ENCODE measurements around the gene HSD17B8. TPM values are rescaled to one million over a fixed set of nuclear protein-coding genes. Genes with fewer than 3 reads are reported as not detected.

HSD17B8 gene
- total RNA-seq (12.1 TPM), polyA plus RNA-seq (ENCODE audit: insufficient read depth in 1 of 8, insufficient read length in 8 of 8, low replicate concordance in 1 of 8) (10 to 100 TPM in 6 of 8 donors, 1 to 10 TPM in 2; 7.8 to 15.1 (median 11.0) TPM)
- long read RNA-seq, donor 1, transcript HSD17B8-203 (9 exons, 990 nt), result major isoform, 6 of 6 reads
- long read RNA-seq, donor 1, partial matches to known transcripts, result 0 of 6 reads
- long read RNA-seq, donor 1, other reads (novel, unspliced or antisense), result 0 of 6 reads
- long read RNA-seq, donor 2, result 0 reads
- long read RNA-seq, donor 3, partial matches to known transcripts, result 0 of 3 reads
- long read RNA-seq, donor 3, other reads (novel, unspliced or antisense), result 0 of 3 reads
- long read RNA-seq, donor 4, transcript HSD17B8-203 (9 exons, 990 nt), result major isoform, 7 of 7 reads
- long read RNA-seq, donor 4, partial matches to known transcripts, result 0 of 7 reads
- long read RNA-seq, donor 4, other reads (novel, unspliced or antisense), result 0 of 7 reads
- long read RNA-seq, donor 5, transcript HSD17B8-203 (9 exons, 990 nt), result major isoform, 8 of 8 reads
- long read RNA-seq, donor 5, partial matches to known transcripts, result 0 of 8 reads
- long read RNA-seq, donor 5, other reads (novel, unspliced or antisense), result 0 of 8 reads
- long read RNA-seq, donor 6, transcript HSD17B8-203 (9 exons, 990 nt), result major isoform, 12 of 12 reads
- long read RNA-seq, donor 6, partial matches to known transcripts, result 0 of 12 reads
- long read RNA-seq, donor 6, other reads (novel, unspliced or antisense), result 0 of 12 reads
- long read RNA-seq, donor 7, transcript HSD17B8-203 (9 exons, 990 nt), result major isoform, 7 of 7 reads
- long read RNA-seq, donor 7, partial matches to known transcripts, result 0 of 7 reads
- long read RNA-seq, donor 7, other reads (novel, unspliced or antisense), result 0 of 7 reads
- long read RNA-seq, donor 8, partial matches to known transcripts, result 0 of 4 reads
- long read RNA-seq, donor 8, other reads (novel, unspliced or antisense), result 0 of 4 reads
- long read RNA-seq, donor 9, partial matches to known transcripts, result 0 of 1 reads
- long read RNA-seq, donor 9, other reads (novel, unspliced or antisense), result 0 of 1 reads
- long read RNA-seq, donor 10, transcript HSD17B8-203 (9 exons, 990 nt), result major isoform, 5 of 5 reads
- long read RNA-seq, donor 10, partial matches to known transcripts, result 0 of 5 reads
- long read RNA-seq, donor 10, other reads (novel, unspliced or antisense), result 0 of 5 reads
- long read RNA-seq, donor 11, partial matches to known transcripts, result 0 of 3 reads
- long read RNA-seq, donor 11, other reads (novel, unspliced or antisense), result 0 of 3 reads

DNA sequence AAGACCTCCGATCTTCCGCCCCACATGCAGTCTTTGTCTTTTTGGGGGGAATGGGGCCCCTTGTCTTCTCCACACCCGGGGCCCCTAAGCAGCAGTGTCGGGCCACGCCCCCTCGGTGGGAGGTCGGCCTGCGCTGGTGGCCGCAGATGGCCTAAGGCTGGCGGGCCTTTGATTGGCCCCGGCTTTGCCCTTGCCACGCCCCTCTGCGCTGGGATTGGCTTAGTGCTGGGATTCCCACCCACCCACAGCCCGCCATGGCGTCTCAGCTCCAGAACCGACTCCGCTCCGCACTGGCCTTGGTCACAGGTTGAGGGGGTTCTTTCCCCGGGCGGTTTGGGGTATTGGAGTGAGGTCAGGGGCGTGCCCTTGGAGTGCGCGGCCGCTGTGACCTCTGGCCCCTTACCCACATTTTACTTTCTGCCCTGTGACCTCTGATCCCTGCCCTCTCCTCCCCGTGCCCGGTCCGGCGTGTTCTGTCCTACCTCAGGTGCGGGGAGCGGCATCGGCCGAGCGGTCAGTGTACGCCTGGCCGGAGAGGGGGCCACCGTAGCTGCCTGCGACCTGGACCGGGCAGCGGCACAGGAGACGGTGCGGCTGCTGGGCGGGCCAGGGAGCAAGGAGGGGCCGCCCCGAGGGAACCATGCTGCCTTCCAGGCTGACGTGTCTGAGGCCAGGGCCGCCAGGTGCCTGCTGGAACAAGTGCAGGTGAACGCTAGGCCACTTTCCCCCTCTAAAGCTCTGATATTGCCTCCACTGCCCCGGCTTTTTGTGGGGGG, at the start of gene HSD17B8:
Gene HSD17B8, plus strand, starts transcription at position 241 of the 776 bp plus-strand sequence. Its CDS starts 14 bp downstream, at position 255.
- Histone ChIP-seq H3K4me3 (ENCODE audit: low read length) (peak within 1 kb of the TSS; percentile 68), H3K27me3 (ENCODE audit: control insufficient read depth, insufficient read depth, low read length) (no peaks in the 10 kb centered on the region), H3K4me1 (ENCODE audit: control insufficient read depth, insufficient read depth, low read length) (peaks cover 42% of the 10 kb centered on the region), H3K36me3 (ENCODE audit: control insufficient read depth, insufficient read depth, low read length) (peaks cover 31% of the 10 kb centered on the region), H3K9me3 (replicated peaks; ENCODE audit: control insufficient read depth, low read depth, low read length) (no peaks in the 10 kb centered on the region), H3K27ac (ENCODE audit: low read length) (no peak within 1 kb of the TSS)
- peak; percentile 96 for DNase-seq
- under 1% methylated on average over 30 of the region's 48 CpGs for WGBS (ENCODE audit: insufficient coverage)

DNA sequence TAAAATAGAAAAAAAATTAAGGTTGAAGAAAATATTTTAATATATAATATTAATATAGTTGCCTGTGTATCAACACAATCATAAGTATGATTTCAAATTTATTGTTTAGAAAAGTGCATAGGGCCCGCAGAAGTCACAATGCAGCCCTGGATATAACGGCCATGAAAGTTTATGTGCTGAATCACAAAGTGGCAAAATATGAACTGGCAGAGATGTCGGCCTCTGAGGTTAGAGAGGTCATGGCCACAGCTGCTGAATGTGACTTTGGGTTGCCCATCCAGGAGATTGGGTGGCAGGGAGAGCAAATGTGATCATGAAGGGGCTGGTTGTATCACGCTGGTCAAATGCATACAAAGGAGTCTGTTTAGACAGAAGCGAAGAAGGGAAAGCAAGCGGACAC, 47.9 kb upstream of the HSD17B8 start:
- WGBS (ENCODE audit: insufficient coverage), result 82% methylated on average over 5 of the region's 6 CpGs
- no peak for DNase-seq
- no peaks in the 10 kb centered on the region for H3K9me3 ChIP-seq (replicated peaks; ENCODE audit: control insufficient read depth, low read depth, low read length)
- H3K4me1 ChIP-seq (ENCODE audit: control insufficient read depth, insufficient read depth, low read length), result peaks cover 8% of the 10 kb centered on the region
- H3K27me3 ChIP-seq (ENCODE audit: control insufficient read depth, insufficient read depth, low read length), result peaks cover 3% of the 10 kb centered on the region
- no peaks in the 10 kb centered on the region for H3K36me3 ChIP-seq (ENCODE audit: control insufficient read depth, insufficient read depth, low read length)
- H3K4me3 ChIP-seq (ENCODE audit: low read length), result no peak overlapping the region
- no peak overlapping the region for H3K27ac ChIP-seq (ENCODE audit: low read length)

- no peak overlapping the region for H3K4me3 ChIP-seq (ENCODE audit: low read length)
- no peak for DNase-seq
- no peak overlapping the region for H3K27ac ChIP-seq (ENCODE audit: low read length)
- H3K9me3 ChIP-seq (replicated peaks; ENCODE audit: control insufficient read depth, low read depth, low read length), result no peaks in the 10 kb centered on the region
- no peaks in the 10 kb centered on the region for H3K36me3 ChIP-seq (ENCODE audit: control insufficient read depth, insufficient read depth, low read length)
- peaks cover 12% of the 10 kb centered on the region for H3K4me1 ChIP-seq (ENCODE audit: control insufficient read depth, insufficient read depth, low read length)
- peaks cover 3% of the 10 kb centered on the region for H3K27me3 ChIP-seq (ENCODE audit: control insufficient read depth, insufficient read depth, low read length)
- WGBS (ENCODE audit: insufficient coverage), result 83% methylated on average over 1 of the region's 2 CpGs
Measured at GRCh38 chr6:33156964-33157363, 47.5 kb upstream of the HSD17B8 start.

- H3K4me3 ChIP-seq (ENCODE audit: low read length), result no peak overlapping the region
- H3K36me3 ChIP-seq (ENCODE audit: control insufficient read depth, insufficient read depth, low read length), result no peaks in the 10 kb centered on the region
- H3K27me3 ChIP-seq (ENCODE audit: control insufficient read depth, insufficient read depth, low read length), result no peaks in the 10 kb centered on the region
- no peaks in the 10 kb centered on the region for H3K9me3 ChIP-seq (replicated peaks; ENCODE audit: control insufficient read depth, low read depth, low read length)
- H3K27ac ChIP-seq (ENCODE audit: low read length), result no peak overlapping the region
- 89% methylated on average over 8 of the region's 11 CpGs for WGBS (ENCODE audit: insufficient coverage)
- no peak for DNase-seq
- H3K4me1 ChIP-seq (ENCODE audit: control insufficient read depth, insufficient read depth, low read length), result peaks cover 20% of the 10 kb centered on the region
Measured at GRCh38 chr6:33160096-33160495, 44.4 kb upstream of the HSD17B8 start.

DNA sequence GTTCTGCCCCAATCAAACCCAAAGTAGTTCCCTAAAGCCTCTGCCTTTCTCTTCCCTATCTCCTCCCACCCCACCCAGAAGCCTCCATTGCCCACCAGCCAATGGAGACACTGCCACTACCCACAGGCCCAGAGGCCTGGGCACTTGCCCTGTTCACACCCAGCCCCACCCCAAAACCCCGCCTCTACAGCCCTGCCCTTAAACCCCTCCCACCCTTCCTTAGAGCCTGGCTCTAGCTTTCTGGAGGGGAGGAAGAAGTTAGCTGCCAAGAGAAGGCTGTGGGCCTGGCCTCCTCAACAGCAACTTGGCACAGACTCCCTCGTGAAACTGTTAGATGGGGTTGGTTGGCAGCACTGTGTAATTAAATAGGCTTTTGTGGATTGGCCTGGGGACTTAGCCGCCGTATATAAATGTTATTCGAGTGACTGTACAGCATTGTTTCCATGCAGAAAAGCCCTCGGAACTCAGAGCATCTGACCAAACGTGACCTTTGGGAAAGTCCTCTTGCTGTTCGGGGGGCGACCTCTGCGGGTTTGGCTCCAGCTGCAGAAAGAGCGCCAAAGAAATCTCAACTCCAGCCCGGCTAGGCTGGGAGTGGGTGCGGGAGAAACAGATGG, 43.6 kb upstream of the HSD17B8 start:
- Histone ChIP-seq H3K27ac (ENCODE audit: low read length) (peak overlapping the region; percentile 76), H3K27me3 (ENCODE audit: control insufficient read depth, insufficient read depth, low read length) (no peaks in the 10 kb centered on the region), H3K4me1 (ENCODE audit: control insufficient read depth, insufficient read depth, low read length) (peaks cover 20% of the 10 kb centered on the region), H3K9me3 (replicated peaks; ENCODE audit: control insufficient read depth, low read depth, low read length) (no peaks in the 10 kb centered on the region), H3K4me3 (ENCODE audit: low read length) (no peak overlapping the region), H3K36me3 (ENCODE audit: control insufficient read depth, insufficient read depth, low read length) (no peaks in the 10 kb centered on the region)
- peak; percentile 90 for DNase-seq
- WGBS (ENCODE audit: insufficient coverage), result 53% methylated on average over 10 of the region's 13 CpGs

- no peaks in the 10 kb centered on the region for H3K36me3 ChIP-seq (ENCODE audit: control insufficient read depth, insufficient read depth, low read length)
- H3K27me3 ChIP-seq (ENCODE audit: control insufficient read depth, insufficient read depth, low read length), result peaks cover 3% of the 10 kb centered on the region
- peaks cover 20% of the 10 kb centered on the region for H3K4me1 ChIP-seq (ENCODE audit: control insufficient read depth, insufficient read depth, low read length)
- under 1% methylated on average over 53 of the region's 58 CpGs for WGBS (ENCODE audit: insufficient coverage)
- H3K9me3 ChIP-seq (replicated peaks; ENCODE audit: control insufficient read depth, low read depth, low read length), result no peaks in the 10 kb centered on the region
- H3K4me3 ChIP-seq (ENCODE audit: low read length), result peak overlapping the region; percentile 50
- H3K27ac ChIP-seq (ENCODE audit: low read length), result peak overlapping the region; percentile 76
- peak; percentile 88 for DNase-seq
Measured at GRCh38 chr6:33161354-33162331, 42.8 kb upstream of the HSD17B8 start.

DNA sequence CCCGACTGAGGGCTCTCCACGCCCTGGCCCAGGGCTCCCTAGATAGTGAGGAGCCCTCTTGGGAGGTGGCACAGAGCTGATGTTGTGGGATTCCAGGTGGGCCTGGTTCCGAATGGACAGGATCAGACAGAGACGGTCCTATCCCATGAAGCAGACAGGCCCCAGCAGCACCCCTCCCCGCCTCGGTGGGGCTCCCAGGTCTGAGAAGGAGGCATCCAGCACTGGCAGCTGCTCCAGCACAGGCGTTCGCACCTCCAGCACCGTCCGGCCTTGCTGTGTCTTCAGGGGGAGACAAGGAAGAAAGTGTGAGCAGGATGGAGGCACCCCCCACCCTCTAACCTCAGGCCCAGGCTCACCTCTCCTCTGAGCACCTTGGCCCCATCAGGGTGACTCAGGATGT, 40.9 kb upstream of the HSD17B8 start:
- Histone ChIP-seq H3K27ac (ENCODE audit: low read length) (no peak overlapping the region), H3K36me3 (ENCODE audit: control insufficient read depth, insufficient read depth, low read length) (no peaks in the 10 kb centered on the region), H3K27me3 (ENCODE audit: control insufficient read depth, insufficient read depth, low read length) (peaks cover 3% of the 10 kb centered on the region), H3K9me3 (replicated peaks; ENCODE audit: control insufficient read depth, low read depth, low read length) (no peaks in the 10 kb centered on the region), H3K4me3 (ENCODE audit: low read length) (no peak overlapping the region), H3K4me1 (ENCODE audit: control insufficient read depth, insufficient read depth, low read length) (peaks cover 20% of the 10 kb centered on the region)
- no peak for DNase-seq
- WGBS (ENCODE audit: insufficient coverage), result 65% methylated on average over 8 of the region's 10 CpGs

- 37% methylated on average over 10 of the region's 10 CpGs for WGBS (ENCODE audit: insufficient coverage)
- peaks cover 3% of the 10 kb centered on the region for H3K27me3 ChIP-seq (ENCODE audit: control insufficient read depth, insufficient read depth, low read length)
Measured at GRCh38 chr6:33164176-33164575, 40.3 kb upstream of the HSD17B8 start.

More at GRCh38 chr6:33164176-33164575, 40.3 kb upstream of the HSD17B8 start:
- H3K27ac ChIP-seq (ENCODE audit: low read length), result no peak overlapping the region
- H3K9me3 ChIP-seq (replicated peaks; ENCODE audit: control insufficient read depth, low read depth, low read length), result no peaks in the 10 kb centered on the region
- no peak for DNase-seq
- H3K4me1 ChIP-seq (ENCODE audit: control insufficient read depth, insufficient read depth, low read length), result peaks cover 20% of the 10 kb centered on the region
- H3K36me3 ChIP-seq (ENCODE audit: control insufficient read depth, insufficient read depth, low read length), result peaks cover under 1% of the 10 kb centered on the region
- H3K4me3 ChIP-seq (ENCODE audit: low read length), result no peak overlapping the region
